Cortex of kidney (tissue), 1 donor: ENCODE measurements around the gene EFCAB11.
"Not testable (repeated sequence)": the region's sequence is repeated elsewhere in the genome, so short reads cannot be mapped to it uniquely, and the experiment has no call there.

Experiments
- DNase-seq: peaks from one replicate; lab custom pipeline; 2025; lab: John Stamatoyannopoulos, UW

EFCAB11 gene

GRCh38 chr14:89911010-89911919, 43.3 kb downstream of the EFCAB11 start:
- no peak for DNase-seq

DNA sequence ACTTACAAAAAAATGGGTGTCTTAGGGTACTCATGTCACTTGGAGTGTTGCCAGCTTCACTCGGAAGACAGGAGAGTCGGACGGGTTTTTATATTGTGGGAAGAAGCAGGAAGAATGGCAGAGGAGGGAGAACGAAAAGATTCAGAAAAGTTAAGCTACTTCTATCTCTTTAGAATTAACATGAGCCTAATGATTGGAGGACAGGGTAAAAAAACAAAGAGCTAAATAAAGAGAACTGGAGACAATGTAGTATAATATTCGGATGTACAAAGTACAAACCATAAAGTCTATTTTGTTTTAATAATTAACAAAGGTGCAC, 43.9 kb downstream of the EFCAB11 start:
- no peak for DNase-seq

DNA sequence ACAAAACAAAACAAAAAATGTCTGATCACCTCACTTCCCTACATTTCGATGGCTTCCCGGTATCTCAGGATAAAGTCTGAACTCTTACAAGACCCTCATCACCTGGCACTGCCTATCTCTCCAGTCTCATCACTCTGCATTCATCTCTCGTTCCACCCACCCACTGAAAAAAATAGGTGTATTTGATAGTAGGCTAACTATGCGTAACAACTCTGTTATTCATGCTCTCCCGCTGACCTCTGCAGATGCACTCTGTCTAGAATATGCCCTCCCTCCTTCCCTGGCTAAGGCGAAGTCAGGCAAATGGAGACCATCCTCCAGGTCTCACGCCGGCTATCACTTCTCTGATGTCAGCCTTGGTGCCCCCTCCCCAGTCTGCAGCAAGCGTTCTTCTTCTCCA, 44.9 kb downstream of the EFCAB11 start:
- DNase-seq = no peak

GRCh38 chr14:89908712-89909450, 45.6 kb downstream of the EFCAB11 start:
- no peak for DNase-seq

GRCh38 chr14:89907655-89908054, 46.9 kb downstream of the EFCAB11 start:
- DNase-seq = no peak

GRCh38 chr14:89906000-89906399, 48.5 kb downstream of the EFCAB11 start:
- no peak for DNase-seq

DNA sequence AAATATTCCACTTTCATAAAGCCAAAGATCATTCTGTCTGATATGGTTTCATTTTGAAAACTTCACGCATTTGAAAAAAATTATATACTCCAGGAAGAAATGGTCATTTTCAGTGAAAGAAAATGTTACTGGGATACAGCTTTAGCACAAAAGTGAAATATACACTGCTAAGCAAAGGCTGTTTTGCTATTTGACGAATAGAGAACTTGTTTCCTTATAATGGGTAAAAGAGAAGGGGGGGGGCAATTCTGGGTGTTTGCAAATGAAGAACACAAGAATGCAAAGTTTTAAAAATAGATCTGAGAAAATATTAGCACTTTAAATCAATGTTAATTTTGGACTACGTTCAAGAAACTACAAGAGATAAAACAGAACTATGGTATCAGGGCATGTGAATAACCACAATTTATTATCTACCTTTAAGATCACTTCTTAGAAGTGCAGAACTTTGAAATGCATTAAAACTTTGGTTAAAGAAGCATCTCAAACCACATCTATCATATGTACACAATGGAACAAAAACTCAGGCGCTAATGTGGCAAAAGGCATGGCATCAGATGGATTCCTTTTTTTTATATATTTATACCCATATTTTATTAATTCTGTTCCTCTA, 51.1 kb downstream of the EFCAB11 start:
- DNase-seq = no peak

DNA sequence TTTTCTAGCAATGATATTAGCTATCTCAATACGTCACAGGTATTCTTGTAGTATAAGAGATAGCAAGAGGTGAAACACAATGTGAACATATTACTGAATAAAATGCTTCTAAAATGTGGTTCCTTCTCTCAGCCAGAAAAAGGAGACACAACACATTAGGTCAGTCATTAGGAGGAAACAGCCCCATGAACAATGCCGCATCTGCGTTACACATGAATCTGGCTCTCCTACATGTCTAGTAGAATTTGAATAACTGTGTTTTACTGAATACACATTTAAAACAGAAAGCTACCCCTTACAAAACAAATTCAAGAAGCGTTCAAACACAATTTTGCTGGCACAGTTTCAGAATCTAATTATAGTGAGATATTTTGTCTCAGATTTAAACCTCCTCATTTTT, 51.6 kb downstream of the EFCAB11 start:
- DNase-seq = no peak

DNA sequence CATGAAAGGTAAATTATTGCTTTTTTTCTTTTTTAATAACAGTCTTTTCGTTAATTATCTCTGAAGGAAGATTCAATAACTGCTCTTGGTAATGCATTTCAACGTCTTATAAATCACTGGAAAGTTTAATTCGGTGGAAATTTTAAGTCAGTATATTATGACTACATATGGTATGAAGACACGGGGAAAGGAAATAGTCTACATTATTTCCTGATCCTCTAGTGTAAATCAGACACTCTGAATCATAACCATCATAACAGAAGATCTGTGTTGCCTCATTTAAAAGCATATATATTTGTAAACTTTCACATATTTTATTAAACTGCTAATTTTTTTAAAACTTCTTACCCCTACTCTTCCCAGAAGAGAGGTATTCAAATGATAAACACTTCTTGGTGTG, 53.7 kb downstream of the EFCAB11 start:
- DNase-seq = no peak

- DNase-seq = no peak
Measured at GRCh38 chr14:89899917-89900663, 54.4 kb downstream of the EFCAB11 start.

GRCh38 chr14:89899291-89899690, 55.2 kb downstream of the EFCAB11 start:
- DNase-seq = no peak

DNA sequence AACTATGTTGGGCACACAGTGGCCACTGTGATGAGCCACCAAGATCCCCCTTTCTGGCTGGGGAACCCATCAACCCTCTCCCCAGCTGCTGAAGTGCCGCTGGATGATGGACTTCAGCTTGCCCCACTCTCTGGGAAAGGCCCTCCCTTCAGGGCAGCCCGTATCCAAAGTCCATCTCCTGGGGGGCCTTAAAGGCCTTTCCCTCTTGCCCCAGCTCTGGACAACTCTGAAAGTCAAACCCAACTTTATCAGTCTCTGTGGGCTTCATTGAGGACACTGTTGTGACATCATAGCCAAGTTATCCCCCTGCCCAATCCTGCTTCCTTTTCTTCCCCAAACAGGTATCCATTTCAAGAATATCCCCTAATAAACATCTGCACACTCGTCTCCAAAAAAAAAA, 61.1 kb downstream of the EFCAB11 start:
- DNase-seq = not testable (repeated sequence)

GRCh38 chr14:89892953-89893352, 61.6 kb downstream of the EFCAB11 start:
- DNase-seq = no peak

- not testable (repeated sequence) for DNase-seq
Measured at GRCh38 chr14:89891721-89892120, 62.8 kb downstream of the EFCAB11 start.

GRCh38 chr14:89891055-89891454, 63.5 kb downstream of the EFCAB11 start:
- no peak for DNase-seq

DNA sequence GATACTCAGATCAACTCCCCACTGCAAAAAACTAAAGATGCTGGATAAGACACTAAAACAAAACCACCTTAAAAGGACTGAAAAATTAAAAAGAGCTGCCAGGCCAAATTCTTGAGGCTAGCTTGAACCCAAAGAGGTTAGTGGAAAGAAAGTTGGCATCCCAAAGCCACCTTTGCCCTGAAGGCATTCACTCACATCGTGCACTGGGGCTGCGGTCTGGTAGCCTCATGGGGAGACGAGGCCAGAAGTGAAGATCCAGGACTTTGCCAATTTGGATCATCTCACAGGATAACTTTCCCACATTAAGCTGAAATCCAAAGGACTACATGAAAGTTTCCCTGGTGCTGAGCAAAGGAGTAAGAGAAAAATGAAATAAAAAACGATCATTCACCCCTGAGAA, 63.9 kb downstream of the EFCAB11 start:
- no peak for DNase-seq

DNA sequence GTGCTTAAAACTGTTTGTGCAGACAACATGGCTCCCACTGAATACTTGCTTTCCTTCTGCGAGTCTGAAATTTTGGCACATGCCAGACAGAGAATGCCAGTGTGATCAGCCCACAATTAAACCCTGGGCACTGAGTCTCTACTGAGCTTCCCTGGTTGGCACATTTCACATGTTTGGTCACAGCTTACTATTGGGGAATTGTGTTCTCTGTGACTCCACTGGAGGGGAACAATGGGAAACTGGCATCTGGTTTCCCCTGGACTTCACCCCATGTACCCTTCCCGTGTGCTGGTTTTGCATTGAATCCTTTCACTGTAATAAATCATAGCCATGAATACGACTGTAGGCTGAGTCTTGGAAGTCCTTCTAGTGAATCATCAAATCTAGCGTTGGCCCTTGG, 64.9 kb downstream of the EFCAB11 start:
- DNase-seq = no peak

DNA sequence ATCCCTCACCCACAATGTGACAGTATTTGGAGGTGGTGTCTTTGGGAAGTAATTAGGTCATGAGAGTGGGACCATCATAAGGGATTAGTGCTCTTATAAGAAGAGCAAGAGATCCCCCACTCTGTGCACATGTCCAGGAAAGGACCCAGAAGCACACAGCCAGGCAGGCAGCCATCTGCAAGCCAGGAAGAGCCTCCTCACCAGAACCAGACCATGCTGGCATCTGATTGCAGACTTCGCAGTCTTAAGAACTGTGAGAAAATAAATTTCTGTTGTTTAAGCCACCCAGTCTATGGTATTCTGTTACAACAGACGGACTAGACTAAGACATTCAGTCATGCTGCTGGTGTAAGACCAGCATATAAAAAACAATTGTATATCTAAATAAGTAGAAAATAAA, 69.8 kb downstream of the EFCAB11 start:
- DNase-seq = no peak

DNA sequence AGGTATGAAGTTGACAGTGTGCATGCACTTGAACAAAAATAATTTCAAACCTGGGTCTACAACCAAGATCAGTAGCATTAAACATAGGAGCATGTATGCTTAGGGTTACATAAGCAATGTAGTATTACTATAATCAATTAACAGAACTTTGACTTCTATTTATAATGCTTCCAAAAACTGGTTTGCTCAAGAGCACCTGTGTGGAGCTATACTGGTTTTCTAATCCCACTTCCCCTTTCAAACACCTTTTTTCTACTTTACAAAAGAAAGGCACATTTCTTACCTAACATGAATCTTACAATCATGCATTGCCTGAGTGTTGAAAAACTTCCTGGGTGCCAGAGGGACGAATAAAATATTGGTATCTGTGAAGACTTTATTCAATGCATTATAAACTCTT, 72.7 kb downstream of the EFCAB11 start:
- DNase-seq = no peak

DNA sequence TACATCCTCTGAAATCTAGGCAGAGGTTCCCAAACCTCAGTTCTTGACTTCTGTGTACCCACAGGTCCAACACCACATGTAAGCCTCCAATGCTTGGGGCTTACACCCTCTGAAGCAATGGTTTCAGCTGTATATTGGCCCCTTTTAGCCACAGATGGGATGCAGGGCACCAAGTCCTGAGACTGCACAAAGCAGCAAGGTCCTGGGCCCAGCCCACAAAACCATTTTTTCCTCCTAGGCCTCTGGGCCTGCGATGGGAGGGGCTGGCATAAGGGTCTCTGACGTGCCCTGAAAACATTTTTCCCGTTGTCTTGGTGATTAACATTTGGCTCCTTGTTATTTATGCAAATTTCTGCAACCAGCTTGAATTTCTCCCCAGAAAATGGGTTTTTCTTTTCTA, 80.4 kb downstream of the EFCAB11 start:
- DNase-seq = not testable (repeated sequence)

- no peak for DNase-seq
Measured at GRCh38 chr14:89870316-89870715, 84.2 kb downstream of the EFCAB11 start.

GRCh38 chr14:89869606-89870005, 84.9 kb downstream of the EFCAB11 start:
- no peak for DNase-seq
